ENCODE results near the gene YJU2.

- no peak for TF ChIP-seq POLR2A (IDR thresholded peaks at IDR 0.05; ENCODE audit: low read length)
- no peak for TF ChIP-seq GATA1 (IDR thresholded peaks at IDR 0.05; ENCODE audit: low read depth, low read length)
These were observed 37.5 kb downstream of the YJU2 start for GRCh38 chr19:4284176-4284958.
